GM19238 (cell line): ENCODE measurements around the gene ZFHX2.
"Not testable (repeated sequence)": the region's sequence is repeated elsewhere in the genome, so short reads cannot be mapped to it uniquely, and the experiment has no call there.

Experiments used
- DNase-seq: peaks from one replicate; pipeline ENCODE4 v3.0.0; 2011; ENCODE audit warnings: low spot score; ENCODE audit not compliant: insufficient read length

The ZFHX2 gene

DNA sequence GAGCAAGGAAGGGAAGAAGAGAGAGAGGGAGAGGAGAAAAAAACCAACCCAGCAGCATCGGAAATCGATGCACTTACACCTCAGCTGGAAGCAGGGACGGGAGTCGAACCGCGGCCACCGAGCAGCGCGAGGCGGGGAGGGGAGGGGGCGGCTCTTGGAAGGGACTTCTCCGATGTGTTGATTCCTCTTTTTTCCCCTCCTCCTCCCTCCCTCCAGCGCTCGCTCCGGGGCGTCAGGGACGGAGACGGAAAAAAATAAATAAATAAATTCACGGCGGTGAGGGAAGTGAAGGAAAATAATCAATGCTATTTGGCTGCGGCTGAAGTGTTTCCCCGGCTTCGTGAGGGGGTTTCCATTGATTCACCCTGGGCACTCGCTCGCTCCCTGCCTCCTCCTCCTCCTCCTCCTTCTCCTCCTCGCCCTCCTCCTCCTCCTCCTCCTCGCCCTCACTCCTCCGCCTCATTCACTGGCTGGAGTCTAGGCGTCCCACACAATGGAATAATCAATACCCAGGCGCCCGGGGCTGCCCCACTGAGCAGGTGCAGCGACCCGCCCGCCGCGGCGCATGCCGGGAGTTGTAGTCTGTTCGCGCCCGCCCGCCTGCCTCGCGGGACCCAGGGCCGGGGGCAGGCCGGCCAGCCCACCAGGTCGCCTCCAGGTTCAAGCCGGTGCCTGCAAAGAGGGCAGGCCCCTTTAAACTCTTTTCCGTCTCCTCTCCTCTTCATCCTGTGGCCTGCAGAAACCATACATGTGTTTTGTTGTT is at the start of gene ZFHX2:
Gene ZFHX2, minus strand, starts transcription at position 500 of the 763 bp plus-strand sequence. CDS start 16,440 bp downstream, outside the sequence.
- peak; percentile 76 for DNase-seq

DNA sequence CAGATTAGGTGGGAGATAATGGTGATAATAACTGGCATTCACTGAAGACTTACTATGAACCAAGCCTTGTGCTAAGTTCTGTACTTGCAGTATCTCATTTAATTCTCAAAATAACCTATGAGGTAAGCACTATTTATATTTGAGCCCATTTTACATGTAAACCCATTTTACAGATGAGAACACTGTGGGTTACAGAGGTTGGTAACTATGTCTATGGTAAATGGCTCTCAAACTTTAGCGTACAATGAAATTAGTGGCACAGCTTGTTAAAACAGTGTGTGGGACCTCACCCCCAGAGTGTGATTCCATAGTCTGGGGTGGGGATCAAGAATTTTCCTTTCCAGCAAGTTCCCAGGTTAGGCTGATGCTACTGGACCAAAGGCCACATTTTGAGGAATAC is 49.2 kb upstream of the ZFHX2 start:
- no peak for DNase-seq

DNA sequence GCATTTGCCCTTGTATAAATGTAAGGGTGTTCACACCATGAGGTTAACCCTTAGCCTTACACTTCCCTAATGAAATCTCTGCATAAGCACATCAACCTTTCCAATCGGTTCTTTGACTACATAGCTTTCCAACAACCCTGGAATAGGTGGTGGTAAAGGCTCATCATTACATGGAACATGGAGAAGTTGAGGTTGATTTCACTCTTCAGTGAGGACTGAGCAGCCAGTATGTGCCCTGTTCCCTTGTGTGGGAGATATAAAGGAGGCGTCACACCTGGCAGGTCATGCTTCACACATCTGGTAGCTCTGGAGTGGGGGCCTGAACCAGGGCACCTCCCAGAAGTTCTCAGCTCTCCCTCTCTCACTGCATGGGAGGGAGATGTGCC is 48.8 kb upstream of the ZFHX2 start:
- DNase-seq = no peak

DNA sequence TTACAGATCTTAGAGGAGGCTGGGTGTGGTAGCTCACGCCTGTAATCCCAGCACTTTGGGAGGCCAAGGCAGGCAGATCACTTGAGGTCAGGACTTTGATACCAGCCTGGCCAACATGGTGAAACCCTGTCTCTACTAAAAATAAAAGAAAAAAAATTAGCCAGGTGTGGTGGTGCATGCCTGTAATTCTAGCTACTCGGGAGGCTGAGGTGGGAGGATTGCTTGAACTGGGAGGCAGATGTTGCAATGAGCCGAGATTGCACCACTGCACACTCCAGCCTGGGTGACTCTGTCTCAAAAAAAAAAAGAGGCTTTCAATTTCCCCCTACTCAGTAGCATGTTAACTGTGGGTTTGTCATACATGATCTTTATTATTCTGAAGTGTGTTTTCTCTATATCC is 42.6 kb upstream of the ZFHX2 start:
- not testable (repeated sequence) for DNase-seq

DNA sequence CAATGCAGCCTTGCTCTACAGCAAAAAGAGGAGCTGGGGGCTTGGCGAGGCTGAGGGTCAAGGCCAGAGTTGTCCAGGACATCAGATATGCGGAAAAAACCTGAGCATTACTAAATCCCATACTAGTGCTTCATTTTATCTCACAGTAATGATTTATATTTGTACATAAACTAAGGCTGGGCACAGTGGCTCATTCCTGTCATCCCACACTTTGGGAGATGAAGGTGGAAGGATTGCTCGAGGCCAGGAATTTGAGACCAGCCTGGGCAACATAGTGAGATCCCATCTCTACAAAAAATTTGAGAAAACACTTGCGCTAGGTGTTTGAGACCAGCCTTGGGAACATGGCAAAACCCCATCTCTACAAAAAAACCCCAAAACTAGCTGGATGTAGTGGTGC is 38.6 kb upstream of the ZFHX2 start:
- DNase-seq = no peak

DNA sequence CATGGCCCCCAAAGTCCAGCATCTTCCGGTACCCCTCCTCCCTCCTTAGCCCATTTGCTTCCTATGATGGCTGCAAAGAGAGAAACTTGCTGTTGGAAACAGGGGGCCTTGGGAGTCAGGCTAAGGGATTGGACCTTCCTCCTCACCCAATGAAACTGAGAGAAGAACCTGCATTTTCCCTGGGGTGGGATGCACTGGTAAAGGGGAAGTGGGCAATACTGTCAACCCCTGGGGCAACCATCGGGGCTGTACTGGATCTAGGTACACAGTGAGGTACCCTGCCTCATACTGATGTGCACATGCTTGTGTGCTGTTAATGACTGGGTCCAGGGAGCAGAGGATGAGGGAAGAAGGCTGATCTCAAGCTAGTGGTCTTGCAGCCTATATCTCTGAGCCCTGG is 38.0 kb upstream of the ZFHX2 start:
- DNase-seq = no peak

DNA sequence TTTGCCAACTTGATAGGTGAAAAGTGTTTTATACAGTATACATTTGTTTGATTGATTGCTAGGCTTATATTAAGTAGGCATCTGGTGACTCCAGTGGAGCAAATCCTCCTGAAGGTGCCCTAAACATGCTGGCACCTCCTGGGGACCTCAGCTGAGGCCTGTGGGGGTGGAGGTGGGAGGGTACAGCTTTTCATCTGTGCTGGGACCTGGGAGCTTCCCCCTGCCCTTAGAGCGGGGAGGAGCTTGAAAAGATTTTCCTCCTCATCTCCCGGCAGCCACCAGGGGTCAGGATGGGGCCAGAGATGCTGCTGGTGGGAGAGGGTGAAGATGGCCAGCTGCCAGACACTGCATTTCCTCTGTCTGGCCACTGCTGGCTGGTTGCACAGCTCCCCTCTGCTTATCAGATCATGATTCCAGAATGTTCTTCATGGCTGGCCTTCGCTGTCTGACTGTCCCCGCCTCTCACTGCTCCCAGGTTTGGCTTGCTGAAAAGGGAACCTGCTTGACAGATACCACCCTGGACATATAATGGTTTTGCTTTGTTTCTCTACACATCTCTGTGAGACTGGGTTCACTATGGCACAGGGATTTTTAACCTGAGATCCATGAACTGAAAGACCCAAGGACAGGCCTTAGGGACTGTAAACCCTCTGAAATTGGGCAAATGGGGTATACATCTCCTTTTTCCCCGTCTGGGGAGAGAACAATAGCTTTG is 37.5 kb upstream of the ZFHX2 start:
- DNase-seq = peak; percentile 91

DNA sequence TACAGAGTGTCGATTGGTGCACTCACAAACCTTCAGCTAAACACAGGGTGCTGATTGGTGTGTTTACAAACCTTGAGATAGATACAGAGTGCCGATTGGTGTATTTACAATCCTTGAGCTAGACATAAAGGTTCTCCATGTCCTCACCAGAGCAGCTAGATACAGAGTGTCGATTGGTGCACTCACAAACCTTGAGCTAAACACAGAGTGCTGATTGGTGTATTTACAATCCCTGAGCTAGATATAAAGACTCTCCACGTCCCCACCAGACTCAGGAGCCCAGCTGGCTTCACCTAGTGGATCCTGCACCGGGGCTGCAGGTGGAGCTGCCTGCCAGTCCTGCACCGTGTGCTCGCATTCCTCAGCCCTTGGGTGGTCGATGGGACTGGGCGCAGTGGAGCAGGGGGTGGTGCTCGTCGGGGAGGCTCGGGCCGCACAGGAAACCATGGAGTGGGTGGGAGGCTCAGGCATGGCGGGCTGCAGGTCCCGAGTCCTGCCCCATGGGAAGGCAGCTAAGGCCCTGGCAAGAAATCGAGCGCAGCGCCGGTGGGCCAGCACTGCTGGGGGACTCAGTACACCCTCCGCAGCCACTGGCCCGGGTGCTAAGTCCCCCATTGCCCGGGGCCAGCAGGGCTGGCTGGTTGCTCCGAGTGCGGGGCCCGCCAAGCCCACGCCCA is 33.1 kb upstream of the ZFHX2 start:
- not testable (repeated sequence) for DNase-seq

DNA sequence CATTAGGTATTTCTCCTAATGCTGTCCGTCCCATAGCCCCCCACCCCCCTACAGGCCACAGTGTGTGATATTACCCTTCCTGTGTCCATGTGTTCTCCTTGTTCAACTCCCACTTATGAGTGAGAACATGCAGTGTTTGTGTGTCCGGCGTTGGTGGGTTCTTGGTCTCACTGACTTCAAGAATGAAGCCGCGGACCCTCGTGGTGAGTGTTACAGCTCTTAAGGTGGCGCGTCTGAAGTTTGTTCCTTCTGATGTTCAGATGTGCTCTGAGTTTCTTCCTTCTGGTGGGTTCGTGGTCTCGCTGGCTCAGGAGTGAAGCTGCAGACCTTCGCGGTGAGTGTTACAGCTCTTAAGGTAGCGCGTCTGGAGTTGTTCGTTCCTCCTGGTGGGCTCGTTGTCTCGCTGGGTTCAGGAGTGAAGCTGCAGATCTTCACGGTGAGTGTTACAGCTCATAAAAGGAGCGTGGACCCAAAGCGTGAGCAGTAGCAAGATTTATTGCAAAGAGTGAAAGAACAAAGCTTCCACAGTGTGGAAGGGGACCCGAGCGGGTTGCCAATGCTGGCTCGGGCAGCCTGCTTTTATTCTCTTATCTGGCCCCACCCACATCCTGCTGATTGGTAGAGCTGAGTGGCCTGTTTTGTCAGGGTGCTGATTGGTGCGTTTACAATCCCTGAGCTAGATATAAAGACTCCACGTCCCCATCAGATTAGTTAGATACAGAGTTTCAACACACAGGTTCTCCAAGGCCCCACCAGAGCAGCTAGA is 32.4 kb upstream of the ZFHX2 start:
- not testable (repeated sequence) for DNase-seq

DNA sequence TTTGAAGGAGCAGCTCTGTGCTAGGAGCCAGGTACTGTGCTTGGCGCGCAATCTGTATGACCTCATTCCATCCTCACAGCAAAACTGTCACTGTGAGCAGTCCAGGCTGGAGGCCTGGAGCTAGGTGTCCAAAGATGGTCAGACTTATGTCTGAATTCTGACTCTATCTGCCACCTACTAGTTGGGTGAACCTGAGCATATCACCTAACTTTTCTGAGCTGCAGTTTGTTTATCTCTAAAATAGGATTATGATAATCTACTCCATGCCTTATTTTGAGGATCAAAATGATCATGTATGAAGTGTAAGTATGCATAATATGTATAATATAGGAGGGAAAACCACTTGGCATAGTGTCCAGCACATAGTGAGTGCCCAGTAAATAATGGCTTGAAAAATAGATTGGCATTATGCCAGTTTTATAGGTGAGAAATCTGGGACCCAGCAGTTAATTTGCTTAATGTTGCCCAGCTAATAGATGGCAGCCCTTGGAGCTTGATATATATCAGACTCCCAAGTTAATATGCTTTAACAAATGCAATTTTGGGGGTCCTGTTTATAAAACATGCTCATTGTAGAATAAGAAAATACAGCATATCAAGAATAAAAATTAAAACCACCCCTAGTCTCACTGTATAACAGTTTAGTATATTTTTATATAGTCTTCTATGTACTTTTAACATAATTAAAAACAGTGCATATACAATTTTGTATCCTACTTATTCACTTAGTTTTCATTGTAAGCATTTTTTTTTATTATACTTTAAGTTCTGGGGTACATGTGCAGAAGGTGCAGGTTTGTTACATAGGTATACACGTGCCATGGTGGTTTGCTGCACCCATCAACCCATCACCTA is 31.6 kb upstream of the ZFHX2 start:
- no peak for DNase-seq

DNA sequence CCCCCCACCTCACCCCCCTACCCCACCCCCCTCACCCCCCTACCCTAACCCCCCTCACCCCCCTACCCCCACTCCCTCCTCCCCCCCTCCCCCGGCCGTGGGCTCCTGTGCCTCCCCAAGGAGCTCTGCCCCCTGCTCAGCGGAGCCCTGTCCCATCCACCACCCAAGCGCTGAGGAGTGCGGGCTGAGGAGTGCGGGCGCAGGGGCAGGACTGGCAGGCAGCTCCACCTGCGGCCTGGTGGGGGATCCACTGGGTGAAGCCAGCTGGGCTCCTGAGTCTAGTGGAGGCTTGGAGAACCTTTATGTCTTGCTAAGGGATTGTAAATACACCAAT is 29.4 kb upstream of the ZFHX2 start:
- DNase-seq = no peak

DNA sequence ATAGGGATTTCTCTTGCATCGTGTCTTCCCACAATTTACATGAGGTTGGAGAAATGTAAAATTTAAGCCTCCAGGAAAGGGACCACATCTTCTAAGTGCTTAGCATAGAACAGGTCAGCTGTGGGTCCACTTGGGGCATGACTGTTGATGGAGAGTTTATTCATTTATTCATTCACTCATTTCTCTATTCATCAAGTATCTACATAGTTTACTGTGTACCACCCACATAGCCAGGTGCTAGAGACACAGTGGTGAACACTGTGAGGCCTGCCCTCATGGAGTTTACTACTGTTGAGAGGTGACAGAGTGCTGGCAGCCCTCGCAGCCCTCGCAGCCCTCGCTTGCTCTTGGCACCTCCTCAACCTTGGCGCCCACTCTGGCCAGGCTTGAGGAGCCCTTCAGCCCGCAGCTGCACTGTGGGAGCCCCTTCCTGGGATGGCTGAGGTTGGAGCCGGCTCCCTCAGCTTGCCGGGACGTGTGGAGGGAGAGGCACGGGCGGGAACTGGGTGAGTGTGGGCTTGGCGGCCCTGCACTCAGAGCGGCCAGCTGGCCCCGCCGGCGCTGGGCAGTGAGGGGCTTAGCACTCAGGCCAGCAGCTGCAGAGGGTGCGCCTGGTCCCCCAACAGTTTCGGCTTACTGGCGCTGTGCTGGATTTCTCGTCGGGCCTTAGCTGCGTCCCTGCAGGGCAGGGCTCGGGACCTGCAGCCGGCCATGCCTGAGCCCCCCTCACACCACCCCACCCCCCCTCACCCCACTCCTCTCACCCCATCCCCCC is 28.8 kb upstream of the ZFHX2 start:
- DNase-seq = no peak

DNA sequence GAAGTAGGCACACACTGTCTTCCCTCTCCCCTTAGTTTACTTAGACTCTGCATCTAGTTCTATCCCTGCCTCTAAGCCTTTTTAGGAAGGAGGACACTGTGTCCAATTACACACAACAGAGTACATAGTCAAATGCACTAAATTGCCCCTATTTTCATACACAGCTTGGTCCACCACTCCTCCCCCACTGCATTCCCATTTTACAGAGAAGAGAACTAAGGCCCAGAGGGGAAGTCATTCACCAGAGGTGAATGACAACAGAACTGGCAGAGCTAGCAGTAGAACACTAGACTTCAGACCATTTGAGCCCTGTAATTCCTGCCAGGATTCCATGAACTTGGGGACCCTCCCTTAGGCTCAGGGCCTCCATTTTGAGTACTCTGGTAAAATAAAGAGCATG is 28.2 kb upstream of the ZFHX2 start:
- no peak for DNase-seq

DNA sequence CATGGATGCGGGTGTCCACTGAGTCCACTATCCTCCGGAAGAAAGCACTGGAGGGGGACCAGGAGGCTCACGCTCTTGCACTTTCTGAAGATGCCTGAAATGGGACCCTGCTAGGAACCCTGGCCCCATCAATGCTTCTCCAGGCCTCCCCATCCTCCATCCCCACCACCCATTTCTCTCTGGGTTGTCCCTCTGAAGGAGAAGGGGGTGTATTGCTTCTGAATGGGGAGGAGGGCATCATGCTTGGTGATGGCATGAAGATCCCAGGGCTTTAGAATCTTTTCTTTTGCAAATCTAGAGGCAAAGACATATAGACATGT is 27.7 kb upstream of the ZFHX2 start:
- DNase-seq = no peak

DNA sequence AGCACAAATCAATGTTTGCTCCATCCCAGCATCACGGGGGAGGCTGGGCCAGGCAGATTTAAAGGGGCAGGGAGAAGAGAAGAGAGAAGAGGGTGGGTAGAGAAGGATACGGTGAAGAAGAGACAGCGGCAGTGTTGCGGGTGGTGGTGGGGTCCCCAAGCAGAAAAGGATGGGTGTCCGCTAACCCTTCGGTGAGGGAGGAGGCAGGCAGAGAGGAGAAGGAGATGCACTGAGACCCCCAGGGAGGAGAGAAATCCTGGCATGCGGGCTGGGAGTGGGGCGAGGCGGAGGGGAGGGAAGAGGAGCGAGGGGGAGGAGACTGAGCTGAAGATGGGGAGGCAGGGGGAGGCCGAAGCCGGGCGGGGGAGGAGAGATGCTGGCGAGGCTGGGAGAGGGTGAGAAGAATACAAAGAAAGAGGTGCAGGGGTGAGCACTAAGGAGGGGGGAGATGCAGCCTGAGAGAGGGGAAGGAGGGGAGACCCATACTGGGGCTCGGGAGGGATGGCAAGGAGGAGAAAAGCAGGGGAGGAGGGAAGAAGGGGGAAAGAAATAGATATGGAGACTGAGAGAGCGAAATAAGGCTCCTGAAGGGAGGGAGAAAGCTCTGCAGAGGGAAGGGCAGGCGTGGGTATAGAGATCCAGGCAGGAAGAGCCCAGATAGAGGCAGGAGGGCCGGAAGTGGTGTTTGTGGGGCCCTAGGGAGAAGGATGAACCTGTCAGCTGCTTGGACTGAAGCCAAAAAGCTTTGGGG is 27.2 kb upstream of the ZFHX2 start, which contains the start of gene JPH4:
Gene JPH4, minus strand, starts transcription at position 231 of the 751 bp plus-strand sequence. CDS start 1,337 bp downstream, outside the sequence.
- no peak for DNase-seq

DNA sequence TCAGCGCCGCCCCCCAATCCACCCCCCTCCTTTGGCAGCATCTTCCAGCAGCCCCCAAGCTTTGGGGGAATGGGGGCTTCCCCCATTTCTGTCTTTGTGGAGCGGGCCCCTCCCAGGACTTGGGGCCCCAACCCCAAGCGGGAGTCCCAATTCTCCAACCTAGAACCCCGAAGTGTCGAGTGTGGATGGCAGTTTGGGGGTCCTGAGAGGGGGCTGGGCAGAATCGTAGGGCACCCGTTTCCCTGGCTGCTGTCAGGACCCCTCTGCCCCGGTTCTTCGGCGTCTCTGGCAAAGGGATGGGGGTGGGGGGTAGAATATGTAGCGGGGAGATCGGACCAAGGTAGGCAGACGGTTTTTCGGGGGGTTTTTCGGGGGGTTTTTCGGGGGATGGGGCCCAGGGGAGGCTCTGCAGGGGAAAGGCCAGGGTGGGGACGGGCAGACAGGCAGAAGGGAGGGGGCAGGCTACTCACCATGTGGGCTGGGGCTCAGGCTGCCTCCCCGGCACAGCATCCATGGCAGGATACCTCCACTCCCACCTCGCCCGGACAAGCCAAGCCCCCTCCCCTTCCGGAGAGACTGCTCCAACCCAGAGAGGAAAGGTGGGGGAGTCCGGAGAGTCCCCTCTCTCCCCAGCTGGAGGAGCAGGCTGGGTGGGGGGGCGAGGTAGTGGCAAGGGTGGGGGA is 26.3 kb upstream of the ZFHX2 start:
- DNase-seq = no peak

DNA sequence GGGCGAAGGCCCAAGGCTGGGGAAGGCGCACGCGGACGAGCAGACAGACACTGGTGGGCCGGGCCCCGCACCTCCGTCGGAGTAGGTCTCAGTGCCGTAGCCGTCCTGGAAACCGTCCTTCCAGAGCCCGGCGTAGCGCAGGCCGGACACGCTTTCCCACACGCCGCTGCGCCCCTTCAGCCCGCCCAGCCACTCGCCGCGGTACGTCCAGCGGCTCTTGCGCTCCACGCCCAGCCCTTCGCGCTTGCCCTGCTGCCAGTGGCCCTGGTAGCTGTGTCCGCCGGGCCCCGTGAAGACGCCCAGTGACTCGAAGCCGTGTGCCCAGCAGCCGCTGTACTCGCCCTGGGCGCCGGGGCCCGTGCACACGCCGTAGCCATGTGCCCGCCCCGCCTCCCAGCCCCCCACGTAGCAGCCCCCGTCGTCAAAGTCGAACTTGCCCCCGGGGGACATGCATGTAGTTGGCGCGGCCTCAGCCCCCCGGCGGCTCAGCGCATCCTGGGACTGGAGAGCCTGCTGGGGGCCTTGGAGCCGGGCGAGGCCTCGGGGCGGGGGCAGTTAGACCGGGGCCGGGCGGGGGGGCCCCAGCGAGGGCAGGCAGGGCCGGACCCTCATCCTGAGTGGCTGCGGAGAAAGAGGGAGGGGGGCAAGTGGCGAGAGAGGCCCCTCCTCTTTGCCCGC is 25.6 kb upstream of the ZFHX2 start:
- no peak for DNase-seq

DNA sequence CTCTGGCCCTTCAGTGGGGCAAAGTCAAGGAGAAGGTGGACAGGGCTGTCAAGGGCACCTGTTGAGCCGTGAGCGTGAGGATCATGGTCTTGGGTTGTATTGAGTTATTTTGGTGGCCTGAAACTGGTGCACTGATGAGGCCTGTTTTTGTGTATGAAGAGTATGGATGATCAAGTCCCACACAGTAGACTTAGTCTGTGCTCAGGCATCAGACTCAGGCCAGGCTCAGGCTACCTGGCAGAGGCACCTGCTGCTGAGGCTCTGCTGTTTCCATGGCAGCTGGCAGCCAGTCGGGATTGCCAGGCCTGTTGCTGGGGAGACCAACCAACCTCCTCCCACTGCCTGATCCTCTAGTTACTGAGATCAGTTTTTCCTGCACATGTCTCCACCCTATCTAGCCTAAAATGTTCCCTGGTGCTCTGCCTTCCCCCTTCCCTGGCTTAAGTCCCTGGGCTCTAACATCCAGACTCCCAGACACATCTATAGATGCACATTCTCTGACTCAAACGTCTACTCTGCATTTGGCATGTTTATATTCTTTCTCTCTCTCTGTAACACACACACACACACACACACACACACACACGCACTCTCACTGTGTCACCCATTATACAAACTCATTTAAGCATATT is 21.9 kb upstream of the ZFHX2 start:
- DNase-seq = no peak
